A549 (cell line): ENCODE data around the gene XAGE3. TPM values are rescaled to one million over a fixed set of nuclear protein-coding genes. Genes with fewer than 3 reads are reported as not detected.
A peak's percentile ranks its signal among the peaks of the same experiment; 100 is the strongest.
"Not testable (repeated sequence)": the region's sequence is repeated elsewhere in the genome, so short reads cannot be mapped to it uniquely, and the experiment has no call there.

Experiments
- ATAC-seq, 2 experiments: fragments of 200-7000 bp in 1 of 2; fragments of >200 bp in 1 of 2; cut with Nextera tagmentation in 1 of 2; cut with Tn5 transposase in 1 of 2; 3 replicates each; pipeline versions ENCODE4 v1.8.0 to v1.9.1; 2018 to 2020; ENCODE audit warnings: mild to moderate bottlenecking in 1 of 2, moderate library complexity in 1 of 2
- CTCF ChIA-PET: fragments of 300-600 bp; sonication (Branson Sonifier 250); formaldehyde crosslinking; extraction: SDS; loops from one replicate; lab custom pipeline; 2021; ENCODE audit warnings: antibody characterized with exemption, inconsistent platforms; lab: Yijun Ruan, JAX
- POLR2A ChIA-PET: fragments of 350-600 bp; formaldehyde crosslinking; extraction: SDS; loops from one replicate; lab custom pipeline; 2021; ENCODE audit warnings: antibody characterized with exemption, inconsistent platforms; lab: Yijun Ruan, JAX
- DNase-seq, 2 experiments: peaks; one replicate each; pipeline versions ENCODE4 v3.0.0 to v3.0.0-alpha.2; 2011 to 2016; ENCODE audit warnings: low read depth in 1 of 2, low spot score in 1 of 2
- FAIRE-seq: peaks from 2 replicates; lab custom pipeline; 2011; peaks lifted over from hg19 to GRCh38; lab: Jason Lieb, UNC
- H3K27ac ChIP-seq, 2 experiments: fragments of >200 bp; sonication (Bioruptor Twin); formaldehyde crosslinking; 3 replicates each; pipeline ENCODE4 v1.5.1; 2016 to 2017
- H3K4me1 ChIP-seq: fragments of >200 bp; sonication (Bioruptor Twin); formaldehyde crosslinking; 3 replicates; pipeline ENCODE4 v1.6.1; 2016
- H3K4me2 ChIP-seq: fragments of >200 bp; sonication (Bioruptor Twin); formaldehyde crosslinking; 3 replicates; pipeline ENCODE4 v1.6.1; 2016
- H3K4me3 ChIP-seq: fragments of >200 bp; sonication (Bioruptor Twin); formaldehyde crosslinking; 3 replicates; pipeline ENCODE4 v1.5.1; 2016
- H3K9me3 ChIP-seq: fragments of >200 bp; sonication (Bioruptor Twin); formaldehyde crosslinking; 3 replicates; pipeline ENCODE4 v1.6.1; 2016
- BHLHE40 ChIP-seq: IDR thresholded peaks from 2 replicates; pipeline ENCODE4 v1.6.1; 2012; ENCODE audit warnings: low read depth, low read length, inconsistent platforms
- CHD4 ChIP-seq: fragments of 200-600 bp; sonication (generic); IDR thresholded peaks from 2 replicates; pipeline ENCODE4 v1.6.1; 2016; ENCODE audit warnings: antibody characterized with exemption, mild to moderate bottlenecking, borderline replicate concordance
- FOSB ChIP-seq: fragments of 250-450 bp; sonication (Bioruptor Pico); IDR thresholded peaks from 2 replicates; pipeline ENCODE4 v1.5.0; 2020; ENCODE audit warnings: mild to moderate bottlenecking, moderate library complexity
- KDM1A ChIP-seq: fragments of 200-600 bp; sonication (generic); IDR thresholded peaks from 2 replicates; pipeline ENCODE4 v1.6.1; 2016; ENCODE audit warnings: low read depth, mild to moderate bottlenecking
- RAD21 ChIP-seq, 2 experiments: fragments of >200 bp in 1 of 2; sonication (Bioruptor Twin) in 1 of 2; formaldehyde crosslinking in 1 of 2; IDR thresholded peaks in 1 of 2; conservative IDR thresholded peaks in 1 of 2; 2 replicates in 1 of 2; 3 replicates in 1 of 2; pipeline ENCODE4 v1.6.1; 2012 to 2018; ENCODE audit warnings: inconsistent platforms in 1 of 2
- RARB ChIP-seq: fragments of 250-450 bp; sonication (Bioruptor Pico); IDR thresholded peaks from 2 replicates; pipeline ENCODE4 v1.8.0; 2021; ENCODE audit warnings: mild to moderate bottlenecking, moderate library complexity
- WGBS: methylation state at CpG from one replicate; pipeline ENCODE4 v1.1.6; 2017; ENCODE audit errors: missing lambda C conversion rate; 5-methylcytosine and 5-hydroxymethylcytosine counted together
- polyA plus RNA-seq, 4 experiments: library from polyadenylated mRNA; depleted of rRNA in 3 of 4; stranded (reverse); fragments of >200 nt; fragmentation: RNase III in 1 of 4; extraction: RNeasy Plus Mini Kit Qiagen cat#74134 plus additional on column Dnase treatment in 1 of 4; gene quantifications; 2 replicates in 3 of 4; 3 replicates in 1 of 4; pipeline ENCODE4 v1.2.3, GENCODE V29; 2011 to 2017
- TF ChIP-seq, protein P1 (sequence below): fragments of 250-450 bp; sonication (Bioruptor Pico); IDR thresholded peaks from 2 replicates; pipeline ENCODE4 v1.5.0; 2020; ENCODE audit warnings: low read depth, mild to moderate bottlenecking, moderate library complexity

XAGE3 gene
- polyA plus RNA-seq, 2 of the 4 experiments (the other 2 are of a cell fraction): not detected

DNA sequence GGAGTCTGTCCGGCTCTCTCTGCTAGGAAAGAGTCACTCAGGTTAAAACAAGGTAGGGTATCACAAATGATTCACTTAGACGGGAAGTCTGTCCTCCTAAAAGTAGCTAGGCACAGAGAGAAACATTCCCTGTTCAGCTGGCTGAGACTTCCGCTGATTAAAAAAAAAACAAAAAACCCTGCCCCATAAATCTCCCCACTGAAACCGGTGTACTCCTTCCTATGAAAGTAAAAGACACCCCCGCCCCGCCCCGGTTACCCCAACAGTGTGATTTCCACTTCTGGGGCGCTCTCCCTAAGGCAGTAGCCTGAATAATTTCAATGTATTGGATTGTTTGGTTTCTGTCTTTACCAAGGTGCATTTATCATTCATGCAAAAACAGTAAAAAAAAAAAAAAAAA lies 28.6 kb upstream of the XAGE3 start:
- POLR2A ChIA-PET, ATAC-seq, H3K4me3 ChIP-seq, H3K27ac ChIP-seq, CTCF ChIA-PET, DNase-seq, H3K4me2 ChIP-seq, H3K9me3 ChIP-seq, H3K4me1 ChIP-seq, FAIRE-seq: not testable (repeated sequence)
- no CpG with 5 or more reads among the region's 8 CpGs for WGBS

DNA sequence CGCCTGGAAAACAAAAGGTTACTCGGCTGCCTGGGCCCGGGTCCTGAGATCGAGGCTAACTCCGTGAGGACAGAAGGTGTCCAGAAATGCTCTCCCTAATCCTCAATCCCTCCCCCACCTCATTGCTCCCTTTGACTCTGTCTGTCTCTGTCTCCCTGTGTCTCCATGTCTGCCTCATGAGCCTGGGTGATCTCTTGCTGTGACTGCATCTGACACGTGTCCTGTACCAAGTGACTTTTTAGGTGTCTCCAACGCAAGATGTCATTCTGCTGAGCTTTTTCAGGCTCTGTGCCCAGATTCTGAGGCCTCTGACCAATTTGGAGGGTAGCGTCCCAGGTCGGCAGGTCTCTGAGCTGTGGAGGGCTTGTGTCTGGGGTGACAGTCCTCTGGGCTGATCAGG lies 20.2 kb upstream of the XAGE3 start:
- H3K4me1 ChIP-seq, H3K4me3 ChIP-seq, H3K27ac ChIP-seq, H3K4me2 ChIP-seq, DNase-seq, CTCF ChIA-PET, ATAC-seq, FAIRE-seq, POLR2A ChIA-PET, H3K9me3 ChIP-seq: not testable (repeated sequence)
- no CpG with 5 or more reads among the region's 9 CpGs for WGBS

DNA sequence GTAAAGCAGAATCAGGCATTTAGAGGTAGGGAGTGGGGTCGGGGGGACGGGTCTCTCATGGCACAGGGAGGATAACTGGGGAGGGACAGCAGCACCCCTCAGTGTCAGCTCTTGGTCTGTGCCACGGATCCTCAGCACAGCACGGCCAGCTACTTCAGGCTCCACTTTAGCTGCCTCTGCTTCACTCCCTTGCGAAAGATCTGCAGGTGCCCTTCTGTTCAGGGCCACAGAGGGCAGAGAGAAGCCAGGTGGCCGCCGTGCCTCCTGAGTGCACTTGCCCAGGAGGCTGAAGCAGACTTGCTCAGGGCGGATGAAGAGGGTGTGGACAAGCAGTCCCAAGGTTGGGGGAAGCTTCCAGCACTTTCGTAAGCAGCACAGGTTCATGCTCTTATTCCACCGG lies 19.6 kb upstream of the XAGE3 start:
- H3K9me3 ChIP-seq, H3K4me2 ChIP-seq, H3K4me1 ChIP-seq, H3K4me3 ChIP-seq, POLR2A ChIA-PET, DNase-seq, H3K27ac ChIP-seq, CTCF ChIA-PET, FAIRE-seq: not testable (repeated sequence)
- no CpG with 5 or more reads among the region's 10 CpGs for WGBS
- peak in 1 of 2 experiments; percentile 33; a peak in 1 of 6 replicates for ATAC-seq

- H3K9me3 ChIP-seq, POLR2A ChIA-PET, H3K4me2 ChIP-seq, CTCF ChIA-PET, H3K4me3 ChIP-seq, H3K4me1 ChIP-seq, ATAC-seq, DNase-seq, H3K27ac ChIP-seq: not testable (repeated sequence)
- 21% methylated on average over 6 of the region's 6 CpGs for WGBS
- FAIRE-seq: peak; percentile 86
These were observed 8.5 kb upstream of the XAGE3 start for GRCh38 chrX:52876386-52876785.

- ATAC-seq, DNase-seq, FAIRE-seq, H3K27ac ChIP-seq, CTCF ChIA-PET, H3K4me1 ChIP-seq, H3K4me3 ChIP-seq, POLR2A ChIA-PET, H3K9me3 ChIP-seq, H3K4me2 ChIP-seq: not testable (repeated sequence)
- 38% methylated on average over 6 of the region's 10 CpGs for WGBS
These were observed 7.6 kb upstream of the XAGE3 start for GRCh38 chrX:52875436-52875835.

GRCh38 chrX:52874661-52875060 lies 6.8 kb upstream of the XAGE3 start:
- ATAC-seq (no peak), DNase-seq (no peak), FAIRE-seq (peak; percentile 13)
- Histone ChIP-seq H3K9me3 (no peaks in the 10 kb centered on the region), H3K4me2 (no peak overlapping the region), H3K4me3 (no peak overlapping the region), H3K27ac (no peak overlapping the region), H3K4me1 (no peaks in the 10 kb centered on the region)
- CTCF ChIA-PET: no interaction called here
- WGBS: 18% methylated on average over 4 of the region's 5 CpGs
- POLR2A ChIA-PET: no interaction called here
- no peak for TF ChIP-seq KDM1A
- TF ChIP-seq CHD4: no peak
- TF ChIP-seq RARB (CRISPR knock-in tag): no peak
- TF ChIP-seq FOSB (CRISPR knock-in tag): no peak
- no peak for TF ChIP-seq BHLHE40
- TF ChIP-seq, protein P1, sequence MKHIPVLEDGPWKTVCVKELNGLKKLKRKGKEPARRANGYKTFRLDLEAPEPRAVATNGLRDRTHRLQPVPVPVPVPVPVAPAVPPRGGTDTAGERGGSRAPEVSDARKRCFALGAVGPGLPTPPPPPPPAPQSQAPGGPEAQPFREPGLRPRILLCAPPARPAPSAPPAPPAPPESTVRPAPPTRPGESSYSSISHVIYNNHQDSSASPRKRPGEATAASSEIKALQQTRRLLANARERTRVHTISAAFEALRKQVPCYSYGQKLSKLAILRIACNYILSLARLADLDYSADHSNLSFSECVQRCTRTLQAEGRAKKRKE (CRISPR knock-in tag): no peak
- no peak for TF ChIP-seq RAD21 (conservative IDR thresholded peaks at IDR 0.05 in 1 of 2, IDR thresholded peaks at IDR 0.05 in 1 of 2)
- TF ChIP-seq, all 56 proteins: peak for 0

GRCh38 chrX:52873825-52874224 lies 5.9 kb upstream of the XAGE3 start:
- H3K4me2 ChIP-seq, CTCF ChIA-PET, DNase-seq, H3K27ac ChIP-seq, POLR2A ChIA-PET, H3K9me3 ChIP-seq, H3K4me1 ChIP-seq, FAIRE-seq, ATAC-seq, H3K4me3 ChIP-seq: not testable (repeated sequence)
